Measurements from ENCODE around the gene TAF4.

Gene TAF4

GRCh38 chr20:61937146-61937962, 128.3 kb downstream of the TAF4 start:
- ATAC-seq: no peak
- no peak for TF ChIP-seq PATZ1 (CRISPR knock-in tag; IDR thresholded peaks at IDR 0.05; ENCODE audit: borderline replicate concordance)
- no peak for TF ChIP-seq ZNF8 (CRISPR knock-in tag; IDR thresholded peaks at IDR 0.05)
- TF ChIP-seq ZNF70 (CRISPR knock-in tag; IDR thresholded peaks at IDR 0.05): no peak
- no peak for TF ChIP-seq ZFP30 (CRISPR knock-in tag; IDR thresholded peaks at IDR 0.05)
- no peak for TF ChIP-seq SNAI2 (CRISPR knock-in tag; IDR thresholded peaks at IDR 0.05)
- TF ChIP-seq TSHZ2 (CRISPR knock-in tag; IDR thresholded peaks at IDR 0.05): no peak
- no peak for TF ChIP-seq CSDC2 (CRISPR knock-in tag; IDR thresholded peaks at IDR 0.05)
- no peak for TF ChIP-seq BACH2 (CRISPR knock-in tag; IDR thresholded peaks at IDR 0.05; ENCODE audit: borderline replicate concordance)
- TF ChIP-seq POU6F1 (CRISPR knock-in tag; IDR thresholded peaks at IDR 0.05; ENCODE audit: borderline replicate concordance, low read depth): no peak
- no peak for TF ChIP-seq ZC3H10 (CRISPR knock-in tag; IDR thresholded peaks at IDR 0.05)
- no peak for TF ChIP-seq PPARA (CRISPR knock-in tag; IDR thresholded peaks at IDR 0.05; ENCODE audit: borderline replicate concordance)
- no peak for TF ChIP-seq ZNF565 (CRISPR knock-in tag; conservative IDR thresholded peaks at IDR 0.05; ENCODE audit: low read depth)
- no peak for TF ChIP-seq RARB (CRISPR knock-in tag; IDR thresholded peaks at IDR 0.05)
- TF ChIP-seq GLIS3 (CRISPR knock-in tag; IDR thresholded peaks at IDR 0.05): no peak
- no peak for TF ChIP-seq CSRNP3 (CRISPR knock-in tag; IDR thresholded peaks at IDR 0.05)
- no peak for TF ChIP-seq OSR1 (CRISPR knock-in tag; IDR thresholded peaks at IDR 0.05)
- TF ChIP-seq CREB5 (CRISPR knock-in tag; IDR thresholded peaks at IDR 0.05; ENCODE audit: low read depth): no peak

GRCh38 chr20:61936701-61937131, 129.0 kb downstream of the TAF4 start:
- no peak for ATAC-seq
- TF ChIP-seq GLIS3 (CRISPR knock-in tag; IDR thresholded peaks at IDR 0.05): no peak
- no peak for TF ChIP-seq RARB (CRISPR knock-in tag; IDR thresholded peaks at IDR 0.05)
- no peak for TF ChIP-seq ZNF70 (CRISPR knock-in tag; IDR thresholded peaks at IDR 0.05)
- no peak for TF ChIP-seq POU6F1 (CRISPR knock-in tag; IDR thresholded peaks at IDR 0.05; ENCODE audit: borderline replicate concordance, low read depth)
